Osteocyte (in vitro differentiated cells): ENCODE results near the gene IFITM2. TPM values are rescaled to one million over a fixed set of nuclear protein-coding genes. Genes with fewer than 3 reads are reported as not detected.
"Not testable (repeated sequence)": the region's sequence is repeated elsewhere in the genome, so short reads cannot be mapped to it uniquely, and the experiment has no call there.

Experiments
- DNase-seq: peaks from one replicate; pipeline ENCODE4 v3.0.0; 2021; ENCODE audit warnings: mixed read lengths; ENCODE audit not compliant: unreplicated experiment; ENCODE audit errors: extremely low spot score
- H3K27ac Mint-ChIP-seq: one replicate; pipeline ENCODE4 v1.8.0; 2021; ENCODE audit warnings: mild to moderate bottlenecking, mixed read lengths; ENCODE audit not compliant: unreplicated experiment
- H3K27me3 Mint-ChIP-seq: one replicate; pipeline ENCODE4 v1.8.0; 2021; ENCODE audit warnings: mixed read lengths; ENCODE audit not compliant: unreplicated experiment
- H3K36me3 Mint-ChIP-seq: one replicate; pipeline ENCODE4 v1.8.0; 2021; ENCODE audit warnings: mixed read lengths; ENCODE audit not compliant: unreplicated experiment
- H3K4me1 Mint-ChIP-seq: one replicate; pipeline ENCODE4 v1.8.0; 2021; ENCODE audit warnings: mixed read lengths; ENCODE audit not compliant: unreplicated experiment
- H3K4me3 Mint-ChIP-seq: one replicate; pipeline ENCODE4 v1.8.0; 2021; ENCODE audit warnings: mild to moderate bottlenecking, moderate library complexity, mixed read lengths; ENCODE audit not compliant: unreplicated experiment
- H3K9me3 Mint-ChIP-seq: one replicate; pipeline ENCODE4 v1.8.0; 2021; ENCODE audit warnings: mixed read lengths; ENCODE audit not compliant: unreplicated experiment
- total RNA-seq: library from RNA; stranded (reverse); gene quantifications from 2 replicates; pipeline ENCODE4 v1.2.1, GENCODE V29; 2021
- TF ChIP-seq, protein P1 (sequence below): fragments of 200-600 bp; sonication (generic); IDR thresholded peaks from 2 replicates; pipeline ENCODE4 v1.5.0; 2021; ENCODE audit warnings: antibody characterized with exemption, mild to moderate bottlenecking, moderate library complexity

Gene IFITM2
- total RNA-seq, 1 donor from 2014 or later = 698 TPM

DNA sequence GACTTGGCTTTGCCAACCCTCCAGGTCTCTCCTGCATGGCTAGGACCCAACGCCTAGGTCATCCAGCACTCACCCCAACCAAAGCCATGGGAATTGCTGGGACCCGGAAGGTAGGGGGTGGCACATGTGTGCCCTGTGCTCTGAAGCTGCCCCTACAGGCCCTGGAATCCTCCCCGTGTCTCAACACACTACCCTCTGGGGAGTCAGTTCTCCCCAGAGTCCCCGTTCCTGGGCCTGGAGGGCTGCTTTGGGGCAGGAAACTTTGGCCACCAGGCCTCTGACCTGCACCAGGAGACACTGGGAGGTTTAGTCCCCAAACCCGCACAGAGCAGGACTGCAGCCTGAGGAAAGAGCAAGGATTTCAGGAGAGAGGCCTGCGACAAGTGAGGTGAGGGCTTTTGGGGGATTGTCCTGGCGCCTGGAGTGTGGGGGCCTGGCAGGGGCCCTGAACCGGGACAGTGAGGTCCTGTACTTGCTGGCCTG, 5.7 kb downstream of the IFITM2 start:
- peaks cover 56% of the 10 kb centered on the region for H3K4me1 Mint-ChIP-seq
- H3K4me3 Mint-ChIP-seq = peak overlapping the region; percentile 83
- peaks cover 3% of the 10 kb centered on the region for H3K27me3 Mint-ChIP-seq
- TF ChIP-seq, protein P1, sequence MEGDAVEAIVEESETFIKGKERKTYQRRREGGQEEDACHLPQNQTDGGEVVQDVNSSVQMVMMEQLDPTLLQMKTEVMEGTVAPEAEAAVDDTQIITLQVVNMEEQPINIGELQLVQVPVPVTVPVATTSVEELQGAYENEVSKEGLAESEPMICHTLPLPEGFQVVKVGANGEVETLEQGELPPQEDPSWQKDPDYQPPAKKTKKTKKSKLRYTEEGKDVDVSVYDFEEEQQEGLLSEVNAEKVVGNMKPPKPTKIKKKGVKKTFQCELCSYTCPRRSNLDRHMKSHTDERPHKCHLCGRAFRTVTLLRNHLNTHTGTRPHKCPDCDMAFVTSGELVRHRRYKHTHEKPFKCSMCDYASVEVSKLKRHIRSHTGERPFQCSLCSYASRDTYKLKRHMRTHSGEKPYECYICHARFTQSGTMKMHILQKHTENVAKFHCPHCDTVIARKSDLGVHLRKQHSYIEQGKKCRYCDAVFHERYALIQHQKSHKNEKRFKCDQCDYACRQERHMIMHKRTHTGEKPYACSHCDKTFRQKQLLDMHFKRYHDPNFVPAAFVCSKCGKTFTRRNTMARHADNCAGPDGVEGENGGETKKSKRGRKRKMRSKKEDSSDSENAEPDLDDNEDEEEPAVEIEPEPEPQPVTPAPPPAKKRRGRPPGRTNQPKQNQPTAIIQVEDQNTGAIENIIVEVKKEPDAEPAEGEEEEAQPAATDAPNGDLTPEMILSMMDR = no peak
- H3K9me3 Mint-ChIP-seq = no peaks in the 10 kb centered on the region
- H3K27ac Mint-ChIP-seq = peak overlapping the region; percentile 77
- peaks cover 14% of the 10 kb centered on the region for H3K36me3 Mint-ChIP-seq
- DNase-seq = no peak

DNA sequence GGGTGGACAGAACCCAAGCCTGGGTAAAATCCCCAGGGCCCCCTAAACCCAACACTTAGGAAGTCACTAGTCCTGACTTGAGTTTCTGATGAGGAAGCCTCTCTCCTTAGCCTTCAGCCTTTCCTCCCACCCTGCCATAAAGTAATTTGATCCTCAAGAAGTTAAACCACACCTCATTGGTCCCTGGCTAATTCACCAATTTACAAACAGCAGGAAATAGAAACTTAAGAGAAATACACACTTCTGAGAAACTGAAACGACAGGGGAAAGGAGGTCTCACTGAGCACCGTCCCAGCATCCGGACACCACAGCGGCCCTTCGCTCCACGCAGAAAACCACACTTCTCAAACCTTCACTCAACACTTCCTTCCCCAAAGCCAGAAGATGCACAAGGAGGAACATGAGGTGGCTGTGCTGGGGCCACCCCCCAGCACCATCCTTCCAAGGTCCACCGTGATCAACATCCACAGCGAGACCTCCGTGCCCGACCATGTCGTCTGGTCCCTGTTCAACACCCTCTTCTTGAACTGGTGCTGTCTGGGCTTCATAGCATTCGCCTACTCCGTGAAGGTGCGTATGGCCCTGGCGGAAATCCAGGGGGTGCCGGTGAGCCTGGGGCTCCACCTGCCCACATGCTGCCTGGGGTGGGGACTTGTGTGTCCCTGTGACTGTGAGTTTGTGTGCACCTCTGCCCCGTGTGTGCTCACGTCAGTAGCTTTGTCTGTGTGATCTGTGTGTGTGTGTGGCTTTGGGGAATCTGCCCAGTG, 6.4 kb downstream of the IFITM2 start, which contains the start of gene IFITM1:
Gene IFITM1 (plus strand): TSS at position 254 of the 767 bp plus-strand sequence. CDS start 131 bp downstream, at position 385.
- DNase-seq = no peak
- Mint-ChIP-seq H3K4me3 (peak within 1 kb of the TSS; percentile 83), H3K4me1 (peaks cover 54% of the 10 kb centered on the region), H3K36me3 (peaks cover 14% of the 10 kb centered on the region), H3K27me3 (peaks cover 3% of the 10 kb centered on the region), H3K9me3 (no peaks in the 10 kb centered on the region), H3K27ac (peak within 1 kb of the TSS; percentile 77)
- TF ChIP-seq, protein P1 = no peak

DNA sequence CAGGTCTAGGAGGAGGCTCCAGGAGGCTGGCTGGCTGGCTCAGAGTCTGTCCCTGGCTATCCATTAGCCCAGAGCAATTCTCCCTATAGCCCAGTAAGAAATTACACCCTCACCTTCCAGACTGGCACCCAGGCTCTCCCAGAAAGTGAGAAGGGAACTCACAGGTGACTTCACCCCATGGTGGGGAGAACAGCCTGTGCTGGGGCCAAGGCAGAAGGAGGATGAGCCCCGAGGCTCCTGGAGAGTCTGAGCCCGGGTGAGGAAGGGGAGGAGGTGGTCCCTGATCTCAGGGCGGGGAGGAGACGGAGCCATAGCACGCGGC, 6.9 kb downstream of the IFITM2 start:
- not testable (repeated sequence) for DNase-seq, H3K9me3 Mint-ChIP-seq, H3K27me3 Mint-ChIP-seq
- Mint-ChIP-seq H3K27ac (peak overlapping the region; percentile 77), H3K4me3 (peak overlapping the region; percentile 83), H3K36me3 (peaks cover 12% of the 10 kb centered on the region), H3K4me1 (peaks cover 49% of the 10 kb centered on the region)

DNA sequence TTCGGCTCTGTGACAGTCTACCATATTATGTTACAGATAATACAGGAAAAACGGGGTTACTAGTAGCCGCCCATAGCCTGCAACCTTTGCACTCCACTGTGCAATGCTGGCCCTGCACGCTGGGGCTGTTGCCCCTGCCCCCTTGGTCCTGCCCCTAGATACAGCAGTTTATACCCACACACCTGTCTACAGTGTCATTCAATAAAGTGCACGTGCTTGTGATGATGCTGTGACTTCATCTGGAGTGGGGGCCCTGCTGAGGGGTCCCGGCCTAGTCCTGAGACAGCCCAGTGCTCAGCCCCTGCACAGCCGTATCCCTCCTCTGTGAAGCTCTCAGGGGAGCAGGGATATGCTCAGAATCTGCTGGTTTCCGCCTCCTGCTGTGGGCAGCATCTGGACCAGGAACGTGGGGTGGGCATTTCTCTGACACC, 7.5 kb downstream of the IFITM2 start:
- Mint-ChIP-seq H3K4me1 (peaks cover 44% of the 10 kb centered on the region), H3K27ac (no peak overlapping the region), H3K9me3 (no peaks in the 10 kb centered on the region), H3K36me3 (peaks cover 13% of the 10 kb centered on the region), H3K4me3 (peak overlapping the region; percentile 83), H3K27me3 (peaks cover 3% of the 10 kb centered on the region)
- TF ChIP-seq, protein P1 = no peak
- DNase-seq = no peak

DNA sequence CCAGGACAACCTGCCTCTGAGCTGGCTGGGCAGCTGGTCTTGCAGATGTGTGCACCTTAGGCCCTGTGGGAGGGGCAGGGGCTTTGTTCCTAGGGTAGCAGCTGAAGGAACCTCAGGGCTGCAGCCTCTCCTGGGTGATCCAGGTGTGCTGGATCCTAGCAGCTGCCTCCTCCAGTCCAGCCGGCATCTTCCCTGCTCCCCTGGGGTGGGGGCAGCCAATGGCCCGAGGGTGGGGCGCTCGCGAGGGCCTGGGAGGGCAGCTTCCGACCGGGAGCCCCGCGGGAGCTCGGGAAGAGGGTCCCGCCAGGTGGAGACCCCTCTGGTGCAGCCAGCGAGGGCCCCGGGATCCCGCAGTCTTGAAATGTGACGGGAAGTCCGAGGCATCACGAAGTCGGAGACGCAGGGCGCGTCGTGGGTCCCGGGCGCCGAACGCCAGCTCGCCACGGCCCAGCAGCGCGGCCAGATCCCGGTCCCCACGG, 7.9 kb downstream of the IFITM2 start:
- Mint-ChIP-seq H3K4me1 (peaks cover 44% of the 10 kb centered on the region), H3K27me3 (peaks cover 3% of the 10 kb centered on the region), H3K27ac (no peak overlapping the region), H3K4me3 (peak overlapping the region; percentile 83), H3K9me3 (no peaks in the 10 kb centered on the region), H3K36me3 (peaks cover 16% of the 10 kb centered on the region)
- TF ChIP-seq, protein P1 = no peak
- no peak for DNase-seq
